Endothelial cell of umbilical vein (primary cell): ENCODE data around the gene NDUFAF7. TPM values are rescaled to one million over a fixed set of nuclear protein-coding genes. Genes with fewer than 3 reads are reported as not detected.

Experiments used
- BruUV-seq: library from RNA; stranded (reverse); fragments of 400-500 nt; replicated peaks from 2 replicates; lab custom pipeline; 2021; lab: Mats Ljungman, UMichigan
- CTCF ChIA-PET: fragments of 300-600, 350-600 bp; sonication (Branson Sonifier 250); formaldehyde crosslinking; loops from one replicate; lab custom pipeline; 2021; ENCODE audit warnings: antibody characterized with exemption, inconsistent platforms; lab: Charles Lee
- POLR2A ChIA-PET: fragments of 300-600, 350-600 bp; sonication (Branson Sonifier 250); formaldehyde crosslinking; loops from one replicate; lab custom pipeline; 2021; ENCODE audit warnings: antibody characterized with exemption, inconsistent platforms; lab: Charles Lee
- DNase-seq: peaks from one replicate; pipeline ENCODE4 v3.0.0-alpha.2; 2011; ENCODE audit warnings: low read depth, low spot score
- FAIRE-seq: peaks from 2 replicates; lab custom pipeline; 2011; peaks lifted over from hg19 to GRCh38; lab: Jason Lieb, UNC
- H2AFZ ChIP-seq: 2 replicates; pipeline ENCODE4 v1.6.0; 2012; ENCODE audit warnings: low read depth, low read length, control low read depth, inconsistent platforms
- H3K27ac ChIP-seq: 2 replicates; pipeline ENCODE4 v1.5.1; 2011; ENCODE audit warnings: low read depth, mild to moderate bottlenecking, control low read depth, low read length, moderate library complexity; ENCODE audit not compliant: insufficient read depth
- H3K27me3 ChIP-seq, 2 experiments: 2 replicates each; pipeline versions ENCODE4 v1.6.0 to v1.6.1; 2011; ENCODE audit warnings: low read length in 2 of 2, mixed read lengths in 1 of 2; ENCODE audit not compliant: control insufficient read depth in 2 of 2, insufficient read depth in 2 of 2
- H3K36me3 ChIP-seq, 2 experiments: 2 replicates in 1 of 2; 3 replicates in 1 of 2; pipeline ENCODE4 v1.5.1; 2011; ENCODE audit warnings: low read length in 2 of 2, mild to moderate bottlenecking in 1 of 2, moderate library complexity in 1 of 2; ENCODE audit not compliant: control insufficient read depth in 2 of 2, insufficient read depth in 2 of 2; ENCODE audit errors: extremely low read depth in 1 of 2
- H3K4me1 ChIP-seq: 3 replicates; pipeline ENCODE4 v1.5.1; 2011; ENCODE audit warnings: mild to moderate bottlenecking, low read length; ENCODE audit not compliant: control insufficient read depth, insufficient read depth; ENCODE audit errors: extremely low read depth
- H3K4me2 ChIP-seq: 2 replicates; pipeline ENCODE4 v1.6.1; 2011; ENCODE audit warnings: low read length, control low read depth, mixed read lengths; ENCODE audit not compliant: insufficient read depth
- H3K4me3 ChIP-seq, 3 experiments: fragments of 200-600 bp in 1 of 3; sonication (generic), shearing (Covaris generic) in 1 of 3; replicated peaks in 1 of 3; 2 replicates each; pipeline ENCODE4 v1.5.1; 2011 to 2016; ENCODE audit warnings: control low read depth in 3 of 3, low read length in 3 of 3, mild to moderate bottlenecking in 2 of 3, inconsistent platforms in 1 of 3, low read depth in 1 of 3, moderate library complexity in 1 of 3; ENCODE audit not compliant: insufficient read depth in 1 of 3
- H3K79me2 ChIP-seq: 2 replicates; pipeline ENCODE4 v1.6.0; 2012; ENCODE audit warnings: low read length, inconsistent platforms; ENCODE audit not compliant: control insufficient read depth, insufficient read depth
- H3K9ac ChIP-seq: replicated peaks from 2 replicates; pipeline ENCODE3; 2011; ENCODE audit warnings: low read length, control low read depth; ENCODE audit not compliant: insufficient read depth; ENCODE audit errors: extremely low read depth
- H3K9me1 ChIP-seq: replicated peaks from 3 replicates; pipeline ENCODE4 v1.6.0; 2011; ENCODE audit warnings: mild to moderate bottlenecking, low read length; ENCODE audit not compliant: control insufficient read depth, insufficient read depth; ENCODE audit errors: extremely low read depth
- H3K9me3 ChIP-seq: replicated peaks from 2 replicates; pipeline ENCODE4 v1.5.1; 2012; ENCODE audit warnings: low read length, inconsistent platforms; ENCODE audit not compliant: control insufficient read depth, insufficient read depth
- H4K20me1 ChIP-seq: replicated peaks from 2 replicates; pipeline ENCODE3; 2011; ENCODE audit warnings: mild to moderate bottlenecking, low read length; ENCODE audit not compliant: control insufficient read depth, insufficient read depth; ENCODE audit errors: extremely low read depth
- EZH2 ChIP-seq: IDR thresholded peaks from 2 replicates; pipeline ENCODE4 v1.6.1; 2012; ENCODE audit warnings: borderline replicate concordance, low read depth, mild to moderate bottlenecking, moderate library complexity, low read length, inconsistent platforms; ENCODE audit not compliant: severe bottlenecking
- FOS ChIP-seq: IDR thresholded peaks from 2 replicates; pipeline ENCODE4 v1.6.1; 2011; ENCODE audit warnings: mild to moderate bottlenecking, low read length, moderate library complexity, borderline replicate concordance; ENCODE audit not compliant: insufficient read depth
- GATA2 ChIP-seq: IDR thresholded peaks from 2 replicates; pipeline ENCODE4 v1.7.0; 2011; ENCODE audit warnings: low read depth, mild to moderate bottlenecking, moderate library complexity, mixed read lengths, low read length; ENCODE audit not compliant: insufficient read length, insufficient read depth
- JUN ChIP-seq: IDR thresholded peaks from 2 replicates; pipeline ENCODE4 v1.6.1; 2011; ENCODE audit warnings: borderline replicate concordance, low read depth; ENCODE audit not compliant: insufficient read length, insufficient read depth
- MYC ChIP-seq: IDR thresholded peaks from one replicate; pipeline ENCODE4 v1.6.1; 2011; ENCODE audit warnings: mild to moderate bottlenecking, low read depth, low read length
- POLR2A ChIP-seq: IDR thresholded peaks from 2 replicates; pipeline ENCODE4 v1.6.1; 2012; ENCODE audit warnings: low read depth, mild to moderate bottlenecking, control low read depth, low read length
- POLR2AphosphoS5 ChIP-seq: IDR thresholded peaks from 2 replicates; pipeline ENCODE4 v1.6.1; 2012; ENCODE audit warnings: low read depth, mild to moderate bottlenecking, control low read depth, low read length, moderate library complexity; ENCODE audit not compliant: insufficient read depth
- dilution Hi-C: fragments of 300-500 bp; cut with MboI; formaldehyde crosslinking; loops from one replicate; pipeline ENCODE4 v1.15.0; 2019; ENCODE audit warnings: low sequenced_read_pairs; ENCODE audit not compliant: extremely low pct_ligation_motif_present
- intact Hi-C: fragments of 100-400 bp; cut with micrococcal nuclease; formaldehyde crosslinking; loops from one replicate; pipeline ENCODE4 v1.10.0; 2022
- polyA plus RNA-seq, 4 experiments: library from polyadenylated mRNA; depleted of rRNA in 3 of 4; stranded (reverse) in 3 of 4; unstranded in 1 of 4; fragments of >200 nt; gene quantifications; 2 replicates each; pipeline versions ENCODE4 v1.2.1 to v1.2.3, GENCODE V29; 2011 to 2012; ENCODE audit warnings: missing spikeins in 1 of 4
- total RNA-seq: library from RNA; stranded (reverse); gene quantifications from 2 replicates; pipeline ENCODE4 v1.2.3, GENCODE V29; 2021
- TF ChIP-seq, protein P1 (sequence below), 2 donors: IDR thresholded peaks; 1 replicate in 1 of 2; 2 replicates in 1 of 2; pipeline ENCODE4 v1.5.1; 2011; ENCODE audit warnings: low read length in 2 of 2, mild to moderate bottlenecking in 2 of 2, moderate library complexity in 2 of 2, control low read depth in 1 of 2, inconsistent platforms in 1 of 2, low read depth in 1 of 2; ENCODE audit not compliant: insufficient read depth in 1 of 2; ENCODE audit errors: extremely low read depth in 1 of 2
- TF ChIP-seq, protein P2 (sequence below): IDR thresholded peaks from 2 replicates; pipeline ENCODE4 v1.6.1; 2011; ENCODE audit not compliant: insufficient read depth, insufficient read length

NDUFAF7 gene
- total and polyA plus RNA-seq, 2 donors (not counting 3 experiments of a cell fraction or from before 2014, with no cell fraction given): 11.6 to 23.4 TPM

DNA sequence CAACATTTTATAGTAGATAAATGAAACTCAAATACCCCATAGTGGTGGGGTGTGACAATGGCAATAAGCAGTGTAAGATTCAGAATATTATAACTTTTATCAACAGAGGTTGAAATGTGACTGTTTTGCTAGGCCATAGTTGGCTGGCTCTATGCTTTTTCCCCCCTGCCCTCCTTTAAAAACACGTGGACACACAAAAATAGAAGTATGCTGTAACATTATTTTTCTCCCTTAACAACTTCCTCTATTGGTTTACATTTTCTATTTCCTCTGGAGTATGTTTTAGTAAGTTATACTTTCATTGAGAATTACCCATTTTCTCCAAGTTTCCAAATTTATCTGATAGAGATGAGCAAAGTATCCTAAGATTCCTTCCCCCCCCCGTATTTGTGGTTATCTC is 31.1 kb downstream of the NDUFAF7 start:
- intact Hi-C loops: no loop called here
- no peak for FAIRE-seq
- TF ChIP-seq FOS (no peak), MYC (no peak), JUN (no peak), POLR2A (no peak), POLR2AphosphoS5 (no peak), GATA2 (no peak), EZH2 (no peak)
- TF ChIP-seq, protein P1, sequence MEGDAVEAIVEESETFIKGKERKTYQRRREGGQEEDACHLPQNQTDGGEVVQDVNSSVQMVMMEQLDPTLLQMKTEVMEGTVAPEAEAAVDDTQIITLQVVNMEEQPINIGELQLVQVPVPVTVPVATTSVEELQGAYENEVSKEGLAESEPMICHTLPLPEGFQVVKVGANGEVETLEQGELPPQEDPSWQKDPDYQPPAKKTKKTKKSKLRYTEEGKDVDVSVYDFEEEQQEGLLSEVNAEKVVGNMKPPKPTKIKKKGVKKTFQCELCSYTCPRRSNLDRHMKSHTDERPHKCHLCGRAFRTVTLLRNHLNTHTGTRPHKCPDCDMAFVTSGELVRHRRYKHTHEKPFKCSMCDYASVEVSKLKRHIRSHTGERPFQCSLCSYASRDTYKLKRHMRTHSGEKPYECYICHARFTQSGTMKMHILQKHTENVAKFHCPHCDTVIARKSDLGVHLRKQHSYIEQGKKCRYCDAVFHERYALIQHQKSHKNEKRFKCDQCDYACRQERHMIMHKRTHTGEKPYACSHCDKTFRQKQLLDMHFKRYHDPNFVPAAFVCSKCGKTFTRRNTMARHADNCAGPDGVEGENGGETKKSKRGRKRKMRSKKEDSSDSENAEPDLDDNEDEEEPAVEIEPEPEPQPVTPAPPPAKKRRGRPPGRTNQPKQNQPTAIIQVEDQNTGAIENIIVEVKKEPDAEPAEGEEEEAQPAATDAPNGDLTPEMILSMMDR (IDR thresholded peaks at IDR 0.05; ENCODE audit: extremely low read depth in 1 of 2, insufficient read depth in 1 of 2, low read depth in 1 of 2, low read length in 2 of 2): no peak
- TF ChIP-seq, protein P2, sequence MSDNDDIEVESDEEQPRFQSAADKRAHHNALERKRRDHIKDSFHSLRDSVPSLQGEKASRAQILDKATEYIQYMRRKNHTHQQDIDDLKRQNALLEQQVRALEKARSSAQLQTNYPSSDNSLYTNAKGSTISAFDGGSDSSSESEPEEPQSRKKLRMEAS: no peak
- H3K79me2 ChIP-seq: no peaks in the 10 kb centered on the region
- H3K27ac ChIP-seq: no peak overlapping the region
- ChIA-PET CTCF (interaction anchor here (1.0 kb wide), 1 partner anchor 91 kb away, joined by 4 read pairs; no protein-coding TSS in a partner anchor), POLR2A (no interaction called here)
- no TSS peak for BruUV-seq
- no peaks in the 10 kb centered on the region for H3K9me3 ChIP-seq
- dilution Hi-C loops: no loop called here
- no peak for DNase-seq
- H3K9ac ChIP-seq: no peak overlapping the region
- H4K20me1 ChIP-seq: no peaks in the 10 kb centered on the region
- no peak overlapping the region for H3K4me2 ChIP-seq
- H3K36me3 ChIP-seq: peaks cover 2 to 8% of the 10 kb centered on the region in 2 experiments
- no peaks in the 10 kb centered on the region for H3K4me1 ChIP-seq
- no peak overlapping the region for H3K4me3 ChIP-seq
- H3K27me3 ChIP-seq: no peaks in the 10 kb centered on the region
- no peaks in the 10 kb centered on the region for H3K9me1 ChIP-seq
- no peak overlapping the region for H2AFZ ChIP-seq
